ENCODE data around the gene ST6GALNAC3. TPM values are rescaled to one million over a fixed set of nuclear protein-coding genes. Genes with fewer than 3 reads are reported as not detected.

The ST6GALNAC3 gene
- total RNA-seq, 1 donor from 2014 or later = 4.7 TPM

DNA sequence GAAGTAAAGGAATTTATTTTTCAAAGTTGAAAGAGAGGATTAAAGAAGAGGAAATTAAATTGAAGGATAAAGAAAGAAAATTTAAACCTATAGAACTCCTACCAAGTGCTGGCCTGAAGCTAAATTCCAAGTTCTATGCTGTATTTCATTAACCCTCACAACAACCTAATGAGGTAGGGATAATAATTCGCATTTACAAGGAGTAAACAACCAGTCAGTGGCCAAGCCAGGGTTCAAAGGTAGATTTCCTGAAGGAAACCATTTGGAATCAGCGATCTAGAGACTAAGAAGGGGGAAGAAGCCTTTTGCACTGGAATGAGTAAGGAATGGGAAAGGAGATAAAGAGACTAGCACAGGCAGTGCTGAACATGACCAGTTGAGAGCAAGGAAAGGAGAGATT, 526.9 kb downstream of the ST6GALNAC3 start:
- H3K27me3 Mint-ChIP-seq (ENCODE audit: low read depth) = no peaks in the 10 kb centered on the region
- no peak for DNase-seq (ENCODE audit: low spot score)
- no peaks in the 10 kb centered on the region for H3K4me1 Mint-ChIP-seq (ENCODE audit: low read depth)
- H3K27ac Mint-ChIP-seq (ENCODE audit: unreplicated experiment) = no peak overlapping the region
- TF ChIP-seq, protein P1, sequence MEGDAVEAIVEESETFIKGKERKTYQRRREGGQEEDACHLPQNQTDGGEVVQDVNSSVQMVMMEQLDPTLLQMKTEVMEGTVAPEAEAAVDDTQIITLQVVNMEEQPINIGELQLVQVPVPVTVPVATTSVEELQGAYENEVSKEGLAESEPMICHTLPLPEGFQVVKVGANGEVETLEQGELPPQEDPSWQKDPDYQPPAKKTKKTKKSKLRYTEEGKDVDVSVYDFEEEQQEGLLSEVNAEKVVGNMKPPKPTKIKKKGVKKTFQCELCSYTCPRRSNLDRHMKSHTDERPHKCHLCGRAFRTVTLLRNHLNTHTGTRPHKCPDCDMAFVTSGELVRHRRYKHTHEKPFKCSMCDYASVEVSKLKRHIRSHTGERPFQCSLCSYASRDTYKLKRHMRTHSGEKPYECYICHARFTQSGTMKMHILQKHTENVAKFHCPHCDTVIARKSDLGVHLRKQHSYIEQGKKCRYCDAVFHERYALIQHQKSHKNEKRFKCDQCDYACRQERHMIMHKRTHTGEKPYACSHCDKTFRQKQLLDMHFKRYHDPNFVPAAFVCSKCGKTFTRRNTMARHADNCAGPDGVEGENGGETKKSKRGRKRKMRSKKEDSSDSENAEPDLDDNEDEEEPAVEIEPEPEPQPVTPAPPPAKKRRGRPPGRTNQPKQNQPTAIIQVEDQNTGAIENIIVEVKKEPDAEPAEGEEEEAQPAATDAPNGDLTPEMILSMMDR (IDR thresholded peaks at IDR 0.05) = no peak
- no peak overlapping the region for H3K4me3 Mint-ChIP-seq (ENCODE audit: unreplicated experiment)
- H3K9me3 Mint-ChIP-seq (ENCODE audit: low read depth) = peaks cover 8% of the 10 kb centered on the region
- H3K36me3 Mint-ChIP-seq (ENCODE audit: low read depth) = no peaks in the 10 kb centered on the region

DNA sequence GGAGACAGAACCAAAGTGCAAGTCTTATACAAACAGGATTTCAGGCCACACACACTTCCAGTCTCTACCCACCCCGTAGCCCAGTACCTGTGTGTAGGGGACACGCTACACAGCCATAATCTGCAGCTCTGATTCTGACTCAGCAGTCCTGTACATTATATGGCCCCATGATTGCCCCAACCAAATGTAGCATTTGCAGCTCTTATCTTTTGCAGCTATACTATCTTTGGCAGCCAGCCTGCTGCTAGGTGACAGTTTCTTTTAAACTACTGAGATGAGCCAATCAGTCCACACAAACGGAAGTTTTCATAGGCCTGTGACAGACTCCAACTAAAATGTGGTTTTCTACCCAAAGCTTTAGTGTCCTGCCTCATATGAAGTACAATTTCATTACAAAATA, 533.2 kb downstream of the ST6GALNAC3 start:
- TF ChIP-seq, protein P1 (IDR thresholded peaks at IDR 0.05) = no peak
- Mint-ChIP-seq H3K36me3 (ENCODE audit: low read depth) (no peaks in the 10 kb centered on the region), H3K27ac (ENCODE audit: unreplicated experiment) (no peak overlapping the region), H3K4me3 (ENCODE audit: unreplicated experiment) (no peak overlapping the region), H3K4me1 (ENCODE audit: low read depth) (no peaks in the 10 kb centered on the region), H3K9me3 (ENCODE audit: low read depth) (no peaks in the 10 kb centered on the region), H3K27me3 (ENCODE audit: low read depth) (no peaks in the 10 kb centered on the region)
- no peak for DNase-seq (ENCODE audit: low spot score)

DNA sequence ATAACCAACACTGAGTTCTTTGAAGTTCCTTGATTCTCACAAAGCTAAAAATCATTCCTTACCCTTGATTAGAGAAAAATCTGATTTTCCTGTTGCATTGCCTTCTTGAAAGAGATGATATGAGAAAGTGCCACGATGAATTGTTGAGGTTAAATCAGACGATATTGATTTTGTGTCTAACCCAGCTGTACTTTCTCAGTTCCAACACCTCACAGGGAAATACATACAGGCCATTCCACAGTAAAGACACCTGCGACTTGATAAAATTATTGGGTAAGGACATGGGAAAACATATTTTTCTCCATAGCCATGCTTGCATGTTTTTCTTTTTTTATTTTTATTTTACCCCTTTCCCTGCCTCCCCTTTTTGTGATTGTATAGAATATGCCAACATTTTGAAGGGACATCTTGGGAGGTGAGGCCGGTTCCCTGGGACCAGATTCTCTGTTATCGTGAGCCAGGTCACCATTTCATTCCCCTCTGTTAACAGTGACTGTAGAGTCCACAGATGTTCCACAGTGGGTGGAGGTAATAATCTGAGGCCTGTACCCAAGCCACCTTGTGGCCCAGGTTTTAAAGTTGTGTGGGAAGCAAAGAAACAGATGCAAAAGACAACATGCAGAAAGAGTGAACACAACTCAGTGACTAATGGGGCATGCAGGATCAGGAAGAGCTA, 537.4 kb downstream of the ST6GALNAC3 start:
- no peaks in the 10 kb centered on the region for H3K27me3 Mint-ChIP-seq (ENCODE audit: low read depth)
- no peak for DNase-seq (ENCODE audit: low spot score)
- no peak overlapping the region for H3K4me3 Mint-ChIP-seq (ENCODE audit: unreplicated experiment)
- TF ChIP-seq, protein P1 (IDR thresholded peaks at IDR 0.05) = no peak
- H3K4me1 Mint-ChIP-seq (ENCODE audit: low read depth) = peaks cover 9% of the 10 kb centered on the region
- no peaks in the 10 kb centered on the region for H3K36me3 Mint-ChIP-seq (ENCODE audit: low read depth)
- no peaks in the 10 kb centered on the region for H3K9me3 Mint-ChIP-seq (ENCODE audit: low read depth)
- no peak overlapping the region for H3K27ac Mint-ChIP-seq (ENCODE audit: unreplicated experiment)

DNA sequence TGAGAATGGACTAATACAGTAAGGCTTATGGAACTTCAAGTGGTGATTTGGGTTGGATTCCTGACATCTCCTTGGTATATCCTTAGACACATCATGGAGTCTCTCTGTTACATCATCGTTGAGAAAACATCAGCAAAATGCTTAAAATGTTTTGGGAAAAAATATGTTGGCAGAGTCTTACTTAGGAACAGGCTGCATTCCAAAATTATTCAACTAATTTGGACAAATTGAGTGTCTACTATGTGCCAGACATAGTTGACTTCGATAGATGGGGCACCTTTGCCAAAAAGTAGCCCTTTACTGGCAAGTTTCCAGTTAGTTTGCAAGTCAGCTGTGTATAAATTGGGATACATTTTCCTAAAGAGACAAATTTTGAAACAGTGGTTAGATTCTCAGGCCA, 539.3 kb downstream of the ST6GALNAC3 start:
- TF ChIP-seq, protein P1 (IDR thresholded peaks at IDR 0.05) = no peak
- peaks cover 9% of the 10 kb centered on the region for H3K4me1 Mint-ChIP-seq (ENCODE audit: low read depth)
- no peak for DNase-seq (ENCODE audit: low spot score)
- no peak overlapping the region for H3K4me3 Mint-ChIP-seq (ENCODE audit: unreplicated experiment)
- H3K36me3 Mint-ChIP-seq (ENCODE audit: low read depth) = no peaks in the 10 kb centered on the region
- no peaks in the 10 kb centered on the region for H3K27me3 Mint-ChIP-seq (ENCODE audit: low read depth)
- no peak overlapping the region for H3K27ac Mint-ChIP-seq (ENCODE audit: unreplicated experiment)
- H3K9me3 Mint-ChIP-seq (ENCODE audit: low read depth) = no peaks in the 10 kb centered on the region

DNA sequence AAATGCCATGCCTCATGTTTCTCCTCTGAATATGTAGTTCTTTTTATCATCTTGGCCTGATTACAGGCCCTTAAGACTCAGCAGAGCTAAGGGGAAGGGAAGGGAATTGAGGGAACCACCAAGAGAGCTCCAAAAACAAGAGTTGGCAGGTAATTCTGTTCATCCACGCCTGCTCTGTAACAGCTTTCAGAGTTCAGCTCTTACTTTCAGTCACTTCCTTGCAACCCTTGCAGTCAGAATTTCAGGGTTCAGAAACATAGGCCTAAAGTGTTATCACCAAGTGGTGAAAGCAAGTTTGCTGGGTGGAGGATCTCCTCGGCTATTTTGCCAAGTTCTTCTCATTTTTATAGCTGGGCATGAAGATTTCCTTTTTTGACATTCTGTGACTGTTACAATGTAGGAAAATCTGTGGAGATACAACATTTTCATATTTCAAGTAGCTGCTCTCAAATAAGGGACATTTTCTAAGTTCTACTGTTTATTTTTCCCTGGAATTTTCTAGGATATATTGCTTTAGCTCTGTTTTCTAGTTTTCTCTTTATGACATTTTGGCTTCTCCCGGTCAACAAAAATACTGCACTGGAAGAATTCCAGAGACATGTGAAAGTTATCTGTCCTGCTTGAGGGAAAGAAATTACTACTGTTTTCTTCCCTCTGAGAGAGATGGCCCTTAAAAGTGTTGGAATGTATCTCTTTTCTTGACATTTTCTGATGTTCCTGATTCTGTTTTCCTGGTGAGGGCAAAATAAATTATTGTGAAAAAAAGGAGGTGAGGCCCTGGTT, 540.9 kb downstream of the ST6GALNAC3 start:
- H3K27ac Mint-ChIP-seq (ENCODE audit: unreplicated experiment) = no peak overlapping the region
- no peaks in the 10 kb centered on the region for H3K9me3 Mint-ChIP-seq (ENCODE audit: low read depth)
- no peak for DNase-seq (ENCODE audit: low spot score)
- H3K4me1 Mint-ChIP-seq (ENCODE audit: low read depth) = peaks cover 9% of the 10 kb centered on the region
- H3K27me3 Mint-ChIP-seq (ENCODE audit: low read depth) = no peaks in the 10 kb centered on the region
- TF ChIP-seq, protein P1 (IDR thresholded peaks at IDR 0.05) = no peak
- no peak overlapping the region for H3K4me3 Mint-ChIP-seq (ENCODE audit: unreplicated experiment)
- no peaks in the 10 kb centered on the region for H3K36me3 Mint-ChIP-seq (ENCODE audit: low read depth)
